ENCODE data around the gene DOCK9. TPM values are rescaled to one million over a fixed set of nuclear protein-coding genes. Genes with fewer than 3 reads are reported as not detected.

The DOCK9 gene
- total and polyA plus RNA-seq, 2 donors from 2014 or later = 14.0 to 125 TPM

DNA sequence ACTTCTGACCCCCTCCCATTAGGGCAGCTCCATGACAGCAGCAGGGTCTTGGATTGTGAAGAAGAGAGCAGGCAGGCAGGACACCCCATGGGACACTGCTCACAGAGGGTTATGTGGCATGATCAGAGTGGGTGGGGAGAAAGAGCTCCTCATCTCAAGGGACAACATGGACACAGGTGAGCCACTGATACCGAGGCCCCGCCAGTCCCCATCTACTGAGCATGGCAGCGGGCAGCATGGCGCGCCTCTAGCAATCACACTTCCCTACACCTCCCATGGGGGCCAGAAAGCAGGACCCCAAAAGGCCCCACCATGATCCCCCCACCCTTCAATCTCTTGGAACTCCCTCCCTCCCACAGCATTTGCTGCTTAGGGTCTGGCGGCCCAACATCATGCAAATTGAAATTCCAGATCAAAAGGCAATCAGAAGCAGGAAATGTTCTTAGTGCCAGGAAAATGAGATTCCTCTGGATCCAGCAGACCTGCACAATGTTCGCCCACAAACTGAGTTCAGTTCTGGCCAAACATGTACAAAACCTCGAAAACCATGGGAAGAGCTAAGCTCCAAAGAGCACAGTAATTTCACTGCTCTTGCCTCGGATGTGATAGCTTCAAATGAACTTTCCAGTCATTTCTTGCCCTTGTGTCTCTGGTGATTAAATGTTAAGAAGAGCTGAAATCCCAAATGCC is 14.8 kb downstream of the DOCK9 start:
- H3K4me1 ChIP-seq (ENCODE audit: control insufficient read depth in 2 of 3, insufficient read depth in 2 of 3, low read depth in 1 of 3, low read length in 3 of 3) = peaks cover 0 to 9% (median 5%) of the 10 kb centered on the region in 3 donors
- intact Hi-C loops (cut with DNase I) = no loop called here
- no peak overlapping the region for H3K27ac ChIP-seq (ENCODE audit: low read depth in 2 of 2, low read length in 2 of 2)
- TF ChIP-seq, protein P1, sequence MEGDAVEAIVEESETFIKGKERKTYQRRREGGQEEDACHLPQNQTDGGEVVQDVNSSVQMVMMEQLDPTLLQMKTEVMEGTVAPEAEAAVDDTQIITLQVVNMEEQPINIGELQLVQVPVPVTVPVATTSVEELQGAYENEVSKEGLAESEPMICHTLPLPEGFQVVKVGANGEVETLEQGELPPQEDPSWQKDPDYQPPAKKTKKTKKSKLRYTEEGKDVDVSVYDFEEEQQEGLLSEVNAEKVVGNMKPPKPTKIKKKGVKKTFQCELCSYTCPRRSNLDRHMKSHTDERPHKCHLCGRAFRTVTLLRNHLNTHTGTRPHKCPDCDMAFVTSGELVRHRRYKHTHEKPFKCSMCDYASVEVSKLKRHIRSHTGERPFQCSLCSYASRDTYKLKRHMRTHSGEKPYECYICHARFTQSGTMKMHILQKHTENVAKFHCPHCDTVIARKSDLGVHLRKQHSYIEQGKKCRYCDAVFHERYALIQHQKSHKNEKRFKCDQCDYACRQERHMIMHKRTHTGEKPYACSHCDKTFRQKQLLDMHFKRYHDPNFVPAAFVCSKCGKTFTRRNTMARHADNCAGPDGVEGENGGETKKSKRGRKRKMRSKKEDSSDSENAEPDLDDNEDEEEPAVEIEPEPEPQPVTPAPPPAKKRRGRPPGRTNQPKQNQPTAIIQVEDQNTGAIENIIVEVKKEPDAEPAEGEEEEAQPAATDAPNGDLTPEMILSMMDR (IDR thresholded peaks at IDR 0.05; ENCODE audit: borderline replicate concordance, extremely low read depth, insufficient read depth) = no peak
- no peak overlapping the region for H3K9ac ChIP-seq (ENCODE audit: low read length in 3 of 3)
- no peaks in the 10 kb centered on the region for H3K36me3 ChIP-seq (ENCODE audit: control insufficient read depth in 2 of 3, insufficient read depth in 3 of 3, low read length in 3 of 3)
- no peak overlapping the region for H3K4me3 ChIP-seq (ENCODE audit: low read length in 3 of 3)
- H3K27me3 ChIP-seq (ENCODE audit: control insufficient read depth, insufficient read depth, low read length) = no peaks in the 10 kb centered on the region
- DNase-seq (peak in 1 of 5 donors; percentile 22), FAIRE-seq (no peak)
- H3K9me3 ChIP-seq (ENCODE audit: control insufficient read depth in 2 of 3, insufficient read depth in 1 of 3, low read length in 3 of 3) = no peaks in the 10 kb centered on the region

GRCh38 chr13:98961503-98962105 is 16.3 kb downstream of the DOCK9 start:
- H3K4me1 ChIP-seq (ENCODE audit: control insufficient read depth in 2 of 3, insufficient read depth in 2 of 3, low read depth in 1 of 3, low read length in 3 of 3) = peaks cover 0 to 9% (median 5%) of the 10 kb centered on the region in 3 donors
- no peaks in the 10 kb centered on the region for H3K36me3 ChIP-seq (ENCODE audit: control insufficient read depth in 2 of 3, insufficient read depth in 3 of 3, low read length in 3 of 3)
- H3K9ac ChIP-seq (ENCODE audit: low read length in 3 of 3) = no peak overlapping the region
- H3K4me3 ChIP-seq (ENCODE audit: low read length in 3 of 3) = no peak overlapping the region
- H3K27ac ChIP-seq (ENCODE audit: low read depth in 2 of 2, low read length in 2 of 2) = no peak overlapping the region
- no peaks in the 10 kb centered on the region for H3K9me3 ChIP-seq (ENCODE audit: control insufficient read depth in 2 of 3, insufficient read depth in 1 of 3, low read length in 3 of 3)
- DNase-seq (no peak), FAIRE-seq (no peak)
- intact Hi-C loops (cut with DNase I) = no loop called here
- H3K27me3 ChIP-seq (ENCODE audit: control insufficient read depth, insufficient read depth, low read length) = no peaks in the 10 kb centered on the region
- TF ChIP-seq, protein P1 (IDR thresholded peaks at IDR 0.05; ENCODE audit: borderline replicate concordance, extremely low read depth, insufficient read depth) = no peak

DNA sequence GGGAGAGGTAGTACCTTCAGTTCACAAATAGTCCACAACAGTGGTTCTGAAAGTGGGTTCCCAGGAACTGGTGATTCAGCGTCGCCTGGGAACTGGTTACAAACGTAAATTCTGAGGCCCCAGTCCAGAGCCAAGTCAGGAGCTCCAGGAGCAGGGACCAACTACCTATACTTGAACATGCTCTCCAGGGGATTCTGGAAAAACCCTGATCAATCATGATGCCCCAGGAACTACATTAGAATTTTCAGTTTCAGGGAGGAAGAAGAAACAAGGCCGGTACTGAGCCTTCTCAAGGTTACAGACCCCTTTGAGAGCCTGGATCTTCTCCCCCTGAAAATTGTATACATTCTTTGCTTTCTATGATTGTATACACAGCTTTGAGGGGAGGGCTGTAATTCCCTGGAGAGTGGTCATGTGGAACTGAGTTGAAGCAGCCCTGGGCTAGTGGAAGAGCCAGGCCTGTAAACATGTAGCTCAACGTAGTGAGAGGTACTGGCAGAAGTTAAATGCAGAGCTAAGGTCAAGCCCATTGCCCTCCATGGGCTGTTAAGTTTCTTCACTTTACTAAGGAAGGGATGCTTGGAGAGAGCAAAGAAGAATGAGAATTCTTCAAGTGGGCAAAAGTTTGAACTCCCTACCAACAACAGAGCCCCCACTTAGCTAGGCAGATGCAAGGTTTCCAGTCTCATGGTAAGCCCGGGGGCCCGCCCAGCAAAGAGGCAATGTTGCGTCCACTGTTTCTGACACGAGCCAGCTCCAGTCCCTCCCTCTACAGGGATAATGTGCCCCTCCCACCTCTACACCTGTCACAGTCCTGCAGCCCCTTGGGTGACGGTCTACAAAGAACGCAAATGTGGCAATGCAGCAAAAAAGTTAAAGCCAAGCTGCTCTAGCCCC is 17.0 kb downstream of the DOCK9 start:
- peaks cover 0 to 9% (median 5%) of the 10 kb centered on the region in 3 donors for H3K4me1 ChIP-seq (ENCODE audit: control insufficient read depth in 2 of 3, insufficient read depth in 2 of 3, low read depth in 1 of 3, low read length in 3 of 3)

More for the DNA sequence above, 17.0 kb downstream of the DOCK9 start:
- H3K27me3 ChIP-seq (ENCODE audit: control insufficient read depth, insufficient read depth, low read length) = no peaks in the 10 kb centered on the region
- peak overlapping the region in 1 of 2 donors; percentile 23 for H3K27ac ChIP-seq (ENCODE audit: low read depth in 2 of 2, low read length in 2 of 2)
- no peaks in the 10 kb centered on the region for H3K36me3 ChIP-seq (ENCODE audit: control insufficient read depth in 2 of 3, insufficient read depth in 3 of 3, low read length in 3 of 3)
- TF ChIP-seq, protein P1 (IDR thresholded peaks at IDR 0.05; ENCODE audit: borderline replicate concordance, extremely low read depth, insufficient read depth) = no peak
- no peak overlapping the region for H3K4me3 ChIP-seq (ENCODE audit: low read length in 3 of 3)
- intact Hi-C loops (cut with DNase I) = no loop called here
- FAIRE-seq (no peak), DNase-seq (peak in 3 of 5 donors; percentile 48 to 72 (median 68))
- no peaks in the 10 kb centered on the region for H3K9me3 ChIP-seq (ENCODE audit: control insufficient read depth in 2 of 3, insufficient read depth in 1 of 3, low read length in 3 of 3)
- H3K9ac ChIP-seq (ENCODE audit: low read length in 3 of 3) = no peak overlapping the region

Data from kidney (tissue), 14 donors.